Dermis lymphatic vessel endothelial cell (primary cell): ENCODE measurements around the gene TSC22D2. TPM values are rescaled to one million over a fixed set of nuclear protein-coding genes. Genes with fewer than 3 reads are reported as not detected.

Source experiments
- total RNA-seq: library from RNA; depleted of rRNA; stranded (reverse); fragments of >200 nt; gene quantifications from 2 replicates; pipeline ENCODE4 v1.2.1, GENCODE V29; 2014

The TSC22D2 gene
- total RNA-seq: 4.4 and 4.9 TPM in 2 replicates

GRCh38 chr3:150408221-150409124 lies at the start of gene TSC22D2:
TSC22D2 (plus strand) TSS chr3:150408298; CDS start chr3:150409351, 1,053 bp downstream.

Other genes starting within 250 kb of the TSC22D2 start
- 113 and 127 TPM in 2 replicates for gene SERP1, start 138.2 kb downstream of the TSC22D2 start, total RNA-seq
- 164 and 304 TPM in 2 replicates for gene EIF2A, start 138.5 kb downstream of the TSC22D2 start, total RNA-seq
- 154 and 239 TPM in 2 replicates for gene SELENOT, start 195.0 kb downstream of the TSC22D2 start, total RNA-seq